OCI-LY1 (cell line): Measurements from ENCODE around the gene TNNT2.
A peak's percentile ranks its signal among the peaks of the same experiment; 100 is the strongest.

Source experiments
- H2AFZ ChIP-seq: fragments of 200-600 bp; sonication (generic), shearing (Covaris generic); 2 replicates; pipeline ENCODE4 v1.6.0; 2014; ENCODE audit warnings: antibody characterized with exemption, mild to moderate bottlenecking, low read length
- H3F3A ChIP-seq: fragments of 200-600 bp; sonication (generic), shearing (Covaris generic); 2 replicates; pipeline ENCODE4 v1.6.0; 2014; ENCODE audit warnings: mild to moderate bottlenecking, antibody characterized with exemption, low read length, moderate library complexity; ENCODE audit not compliant: insufficient read depth
- H3K27ac ChIP-seq: fragments of 200-600 bp; sonication (generic); 2 replicates; pipeline ENCODE4 v1.5.1; 2014; ENCODE audit warnings: low read length, mixed run types, mild to moderate bottlenecking, low read depth; ENCODE audit not compliant: poor library complexity, severe bottlenecking
- H3K27me3 ChIP-seq: fragments of 200-600 bp; sonication (generic); 2 replicates; pipeline ENCODE4 v1.6.0; 2014; ENCODE audit warnings: antibody characterized with exemption, mild to moderate bottlenecking, low read length, moderate library complexity; ENCODE audit not compliant: insufficient read depth
- H3K36me3 ChIP-seq: fragments of 200-600 bp; sonication (generic); 2 replicates; pipeline ENCODE4 v1.6.1; 2014; ENCODE audit warnings: mild to moderate bottlenecking, antibody characterized with exemption, low read length, moderate library complexity, mixed read lengths; ENCODE audit not compliant: insufficient read depth
- H3K4me1 ChIP-seq: fragments of 200-600 bp; sonication (generic); 2 replicates; pipeline ENCODE4 v1.5.1; 2014; ENCODE audit warnings: mild to moderate bottlenecking, low read length, moderate library complexity; ENCODE audit not compliant: insufficient read depth, severe bottlenecking
- H3K4me2 ChIP-seq: fragments of 200-600 bp; sonication (generic), shearing (Covaris generic); 2 replicates; pipeline ENCODE4 v1.6.1; 2014; ENCODE audit warnings: low read length
- H3K4me3 ChIP-seq: fragments of 200-600 bp; sonication (generic); 2 replicates; pipeline ENCODE4 v1.5.1; 2014; ENCODE audit warnings: low read length, low read depth, mild to moderate bottlenecking, mixed read lengths; ENCODE audit not compliant: poor library complexity, severe bottlenecking
- H3K79me2 ChIP-seq: fragments of 200-600 bp; shearing (Covaris generic); 2 replicates; pipeline ENCODE4 v1.6.1; 2016; ENCODE audit warnings: mixed run types, low read length, mixed read lengths; ENCODE audit not compliant: insufficient read depth
- H3K9ac ChIP-seq: fragments of 200-600 bp; sonication (generic), shearing (Covaris generic); 2 replicates; pipeline ENCODE4 v1.6.1; 2014; ENCODE audit warnings: mild to moderate bottlenecking, low read length, mixed read lengths
- H3K9me2 ChIP-seq: fragments of 200-600 bp; sonication (generic), shearing (Covaris generic); 2 replicates; pipeline ENCODE4 v1.6.1; 2014; ENCODE audit warnings: low read depth, mild to moderate bottlenecking, low read length, mixed read lengths
- H3K9me3 ChIP-seq: fragments of 200-600 bp; shearing (Covaris generic); 2 replicates; pipeline ENCODE4 v1.6.1; 2014; ENCODE audit warnings: low read length, mixed read lengths
- H4K20me1 ChIP-seq: fragments of 200-600 bp; sonication (generic), shearing (Covaris generic); 2 replicates; pipeline ENCODE4 v1.6.0; 2016; ENCODE audit warnings: mild to moderate bottlenecking, low read length; ENCODE audit not compliant: insufficient read depth
- EZH2 ChIP-seq: fragments of 200-600 bp; sonication (generic), shearing (Covaris generic); IDR thresholded peaks from 2 replicates; pipeline ENCODE4 v1.8.0; 2017; ENCODE audit warnings: borderline replicate concordance, mixed run types, mild to moderate bottlenecking, antibody characterized with exemption, low read length, moderate library complexity, mixed read lengths
- TF ChIP-seq, protein P1 (sequence below): fragments of 200-600 bp; sonication (generic), shearing (Covaris generic); IDR thresholded peaks from 2 replicates; pipeline ENCODE4 v1.5.1; 2017; ENCODE audit warnings: mild to moderate bottlenecking, antibody characterized with exemption, low read length, moderate library complexity, mixed read lengths

The TNNT2 gene

DNA sequence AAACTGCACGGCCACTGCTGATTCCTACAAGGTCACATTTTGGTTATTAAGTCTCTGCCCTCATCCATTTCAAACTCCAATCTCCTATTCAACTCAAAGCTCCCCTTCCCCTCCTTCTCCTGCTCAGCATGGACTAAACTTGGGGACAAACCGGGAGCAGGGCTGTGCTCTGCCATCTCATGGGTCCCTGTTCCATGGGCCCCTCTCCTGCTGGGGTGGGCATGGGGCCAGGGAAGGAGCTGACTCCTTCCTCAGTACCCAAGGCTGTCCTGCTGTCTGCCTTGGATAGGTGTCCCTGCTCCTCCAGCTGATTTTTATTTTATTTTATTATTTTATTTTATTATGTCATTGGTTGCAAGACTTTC lies 27.1 kb downstream of the TNNT2 start:
- no peaks in the 10 kb centered on the region for H3F3A ChIP-seq
- TF ChIP-seq EZH2 = no peak
- TF ChIP-seq, protein P1, sequence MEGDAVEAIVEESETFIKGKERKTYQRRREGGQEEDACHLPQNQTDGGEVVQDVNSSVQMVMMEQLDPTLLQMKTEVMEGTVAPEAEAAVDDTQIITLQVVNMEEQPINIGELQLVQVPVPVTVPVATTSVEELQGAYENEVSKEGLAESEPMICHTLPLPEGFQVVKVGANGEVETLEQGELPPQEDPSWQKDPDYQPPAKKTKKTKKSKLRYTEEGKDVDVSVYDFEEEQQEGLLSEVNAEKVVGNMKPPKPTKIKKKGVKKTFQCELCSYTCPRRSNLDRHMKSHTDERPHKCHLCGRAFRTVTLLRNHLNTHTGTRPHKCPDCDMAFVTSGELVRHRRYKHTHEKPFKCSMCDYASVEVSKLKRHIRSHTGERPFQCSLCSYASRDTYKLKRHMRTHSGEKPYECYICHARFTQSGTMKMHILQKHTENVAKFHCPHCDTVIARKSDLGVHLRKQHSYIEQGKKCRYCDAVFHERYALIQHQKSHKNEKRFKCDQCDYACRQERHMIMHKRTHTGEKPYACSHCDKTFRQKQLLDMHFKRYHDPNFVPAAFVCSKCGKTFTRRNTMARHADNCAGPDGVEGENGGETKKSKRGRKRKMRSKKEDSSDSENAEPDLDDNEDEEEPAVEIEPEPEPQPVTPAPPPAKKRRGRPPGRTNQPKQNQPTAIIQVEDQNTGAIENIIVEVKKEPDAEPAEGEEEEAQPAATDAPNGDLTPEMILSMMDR = no peak
- no peaks in the 10 kb centered on the region for H3K79me2 ChIP-seq
- H3K4me3 ChIP-seq = no peak overlapping the region
- no peak overlapping the region for H3K9ac ChIP-seq
- no peak overlapping the region for H2AFZ ChIP-seq
- no peaks in the 10 kb centered on the region for H3K9me2 ChIP-seq
- no peak overlapping the region for H3K4me2 ChIP-seq
- H3K27me3 ChIP-seq = no peaks in the 10 kb centered on the region
- no peaks in the 10 kb centered on the region for H3K36me3 ChIP-seq
- no peaks in the 10 kb centered on the region for H3K4me1 ChIP-seq
- no peaks in the 10 kb centered on the region for H4K20me1 ChIP-seq
- no peaks in the 10 kb centered on the region for H3K9me3 ChIP-seq
- no peak overlapping the region for H3K27ac ChIP-seq

DNA sequence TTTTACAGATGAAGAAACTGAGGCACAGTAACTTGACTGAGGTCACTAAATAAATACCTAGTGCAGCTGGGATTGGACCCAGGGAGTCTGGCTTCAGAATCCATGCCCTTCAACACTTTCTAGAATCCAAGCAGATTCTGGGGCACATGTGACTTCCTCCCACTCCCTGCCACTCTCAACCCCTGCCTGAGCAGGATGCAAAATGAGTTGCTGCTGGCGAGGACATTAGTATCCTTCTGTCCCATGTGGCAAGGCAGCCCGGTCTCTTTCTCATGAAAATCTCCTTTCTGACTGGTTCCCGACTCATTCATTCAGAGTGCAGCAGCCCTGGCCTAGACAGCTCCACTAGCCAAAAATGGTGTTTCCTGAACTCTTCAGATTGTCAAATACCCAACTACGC lies 28.4 kb downstream of the TNNT2 start:
- H4K20me1 ChIP-seq = no peaks in the 10 kb centered on the region
- H3F3A ChIP-seq = no peaks in the 10 kb centered on the region
- H3K9me2 ChIP-seq = no peaks in the 10 kb centered on the region
- H3K27ac ChIP-seq = no peak overlapping the region
- H3K36me3 ChIP-seq = no peaks in the 10 kb centered on the region
- no peaks in the 10 kb centered on the region for H3K79me2 ChIP-seq
- TF ChIP-seq, protein P1 = no peak
- no peak for TF ChIP-seq EZH2
- H3K9me3 ChIP-seq = no peaks in the 10 kb centered on the region
- H3K4me1 ChIP-seq = no peaks in the 10 kb centered on the region
- H3K27me3 ChIP-seq = no peaks in the 10 kb centered on the region
- no peak overlapping the region for H3K9ac ChIP-seq
- H2AFZ ChIP-seq = no peak overlapping the region
- H3K4me3 ChIP-seq = no peak overlapping the region
- no peak overlapping the region for H3K4me2 ChIP-seq

DNA sequence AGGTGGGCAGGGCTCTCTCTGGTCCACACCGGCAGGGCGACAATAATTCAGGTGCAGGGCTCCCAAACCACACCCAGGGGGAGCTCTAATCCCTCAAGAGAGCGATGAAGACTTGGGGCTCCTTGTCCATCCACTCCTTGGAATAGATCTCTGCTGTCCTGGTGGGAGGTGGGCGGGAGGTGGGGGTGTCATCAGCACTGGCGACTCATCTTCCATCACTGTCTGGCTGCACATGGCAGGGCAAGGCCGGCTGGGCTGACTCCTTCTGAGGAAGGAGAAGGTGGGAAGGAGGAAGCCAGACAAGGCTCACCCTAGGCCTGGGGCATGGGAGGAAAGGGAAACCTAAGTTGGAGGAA lies 29.3 kb downstream of the TNNT2 start:
- no peak overlapping the region for H2AFZ ChIP-seq

More for the DNA sequence above, 29.3 kb downstream of the TNNT2 start:
- H3K9me3 ChIP-seq = no peaks in the 10 kb centered on the region
- TF ChIP-seq, protein P1 = peak; percentile 46
- TF ChIP-seq EZH2 = no peak
- no peak overlapping the region for H3K27ac ChIP-seq
- no peak overlapping the region for H3K4me2 ChIP-seq
- H3F3A ChIP-seq = no peaks in the 10 kb centered on the region
- H3K9me2 ChIP-seq = no peaks in the 10 kb centered on the region
- no peaks in the 10 kb centered on the region for H3K79me2 ChIP-seq
- no peaks in the 10 kb centered on the region for H3K36me3 ChIP-seq
- no peaks in the 10 kb centered on the region for H3K4me1 ChIP-seq
- H4K20me1 ChIP-seq = no peaks in the 10 kb centered on the region
- no peaks in the 10 kb centered on the region for H3K27me3 ChIP-seq
- H3K9ac ChIP-seq = no peak overlapping the region
- H3K4me3 ChIP-seq = no peak overlapping the region
